Bronchial epithelial cell (primary cell): ENCODE results near the gene MCM8. TPM values are rescaled to one million over a fixed set of nuclear protein-coding genes. Genes with fewer than 3 reads are reported as not detected.

Experiments
- DNase-seq: peaks from one replicate; pipeline ENCODE4 v3.0.0-alpha.2; 2010; ENCODE audit warnings: low read depth
- FAIRE-seq: peaks from 2 replicates; lab custom pipeline; 2011; peaks lifted over from hg19 to GRCh38; lab: Jason Lieb, UNC
- H3K27me3 ChIP-seq: 2 replicates; pipeline ENCODE4 v1.5.1; 2011; ENCODE audit warnings: low read length; ENCODE audit not compliant: control insufficient read depth, insufficient read depth
- H3K36me3 ChIP-seq: 2 replicates; pipeline ENCODE4 v1.5.1; 2011; ENCODE audit warnings: low read length; ENCODE audit not compliant: control insufficient read depth, insufficient read depth
- H3K4me3 ChIP-seq: 2 replicates; pipeline ENCODE4 v1.5.1; 2011; ENCODE audit warnings: mild to moderate bottlenecking, low read depth, low read length, control low read depth
- total RNA-seq: library from RNA; depleted of rRNA; stranded (reverse); fragments of >200 nt; gene quantifications from 2 replicates; pipeline ENCODE4 v1.2.1, GENCODE V29; 2014
- TF ChIP-seq, protein P1 (sequence below): IDR thresholded peaks from 2 replicates; pipeline ENCODE4 v1.5.1; 2011; ENCODE audit warnings: mild to moderate bottlenecking, moderate library complexity, low read length, control low read depth, inconsistent platforms; ENCODE audit not compliant: insufficient read depth, severe bottlenecking

MCM8 gene
- total RNA-seq, 1 donor from 2014 or later = 2.1 TPM

DNA sequence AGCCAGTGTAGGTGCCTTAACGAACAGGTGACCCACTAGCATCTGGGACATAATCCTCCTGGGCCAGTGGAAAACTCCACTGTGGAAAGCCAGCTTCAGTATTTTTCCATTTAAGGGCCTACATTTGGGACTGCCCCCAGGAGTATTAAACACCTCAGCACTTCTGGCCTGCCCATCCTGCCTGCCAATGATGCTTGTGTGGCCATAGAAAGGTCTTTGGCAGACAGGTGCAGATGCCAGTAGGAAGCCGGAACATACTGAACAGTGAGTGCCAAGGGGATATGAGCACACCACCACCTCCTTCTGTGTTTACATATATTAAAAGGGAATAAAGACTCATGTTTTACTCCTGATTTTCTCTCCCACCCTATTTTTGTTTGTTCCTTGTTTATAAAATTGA lies 19.9 kb downstream of the MCM8 start:
- no peak for FAIRE-seq
- TF ChIP-seq, protein P1, sequence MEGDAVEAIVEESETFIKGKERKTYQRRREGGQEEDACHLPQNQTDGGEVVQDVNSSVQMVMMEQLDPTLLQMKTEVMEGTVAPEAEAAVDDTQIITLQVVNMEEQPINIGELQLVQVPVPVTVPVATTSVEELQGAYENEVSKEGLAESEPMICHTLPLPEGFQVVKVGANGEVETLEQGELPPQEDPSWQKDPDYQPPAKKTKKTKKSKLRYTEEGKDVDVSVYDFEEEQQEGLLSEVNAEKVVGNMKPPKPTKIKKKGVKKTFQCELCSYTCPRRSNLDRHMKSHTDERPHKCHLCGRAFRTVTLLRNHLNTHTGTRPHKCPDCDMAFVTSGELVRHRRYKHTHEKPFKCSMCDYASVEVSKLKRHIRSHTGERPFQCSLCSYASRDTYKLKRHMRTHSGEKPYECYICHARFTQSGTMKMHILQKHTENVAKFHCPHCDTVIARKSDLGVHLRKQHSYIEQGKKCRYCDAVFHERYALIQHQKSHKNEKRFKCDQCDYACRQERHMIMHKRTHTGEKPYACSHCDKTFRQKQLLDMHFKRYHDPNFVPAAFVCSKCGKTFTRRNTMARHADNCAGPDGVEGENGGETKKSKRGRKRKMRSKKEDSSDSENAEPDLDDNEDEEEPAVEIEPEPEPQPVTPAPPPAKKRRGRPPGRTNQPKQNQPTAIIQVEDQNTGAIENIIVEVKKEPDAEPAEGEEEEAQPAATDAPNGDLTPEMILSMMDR = no peak
- Histone ChIP-seq H3K36me3 (peaks cover 1% of the 10 kb centered on the region), H3K27me3 (no peaks in the 10 kb centered on the region), H3K4me3 (no peak overlapping the region)
- no peak for DNase-seq

- H3K4me3 ChIP-seq = no peak overlapping the region
- H3K27me3 ChIP-seq = no peaks in the 10 kb centered on the region
- FAIRE-seq (no peak), DNase-seq (no peak)
- peaks cover 1% of the 10 kb centered on the region for H3K36me3 ChIP-seq
- TF ChIP-seq, protein P1 = no peak
Observed at GRCh38 chr20:5971203-5971602, 20.8 kb downstream of the MCM8 start.

DNA sequence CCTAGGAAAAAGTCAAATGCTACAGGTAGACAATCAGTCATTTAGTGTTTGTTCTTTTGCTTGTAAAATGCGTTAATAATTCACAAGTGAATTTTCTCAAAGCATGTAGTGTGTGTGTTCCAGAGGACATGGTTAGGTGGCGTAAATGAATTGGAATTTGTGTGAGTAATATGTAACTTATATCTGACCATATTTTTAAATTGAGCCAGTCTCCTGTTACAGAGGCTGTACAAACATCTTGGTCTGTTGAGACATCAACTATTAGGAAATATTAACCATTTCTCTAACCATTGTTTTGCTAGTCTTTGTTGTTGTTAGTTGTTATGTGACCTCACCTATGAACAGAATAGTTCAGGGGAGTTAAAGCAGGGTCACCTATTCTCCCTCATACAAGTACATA lies 22.7 kb downstream of the MCM8 start:
- H3K36me3 ChIP-seq = no peaks in the 10 kb centered on the region
- TF ChIP-seq, protein P1 = no peak

DNA sequence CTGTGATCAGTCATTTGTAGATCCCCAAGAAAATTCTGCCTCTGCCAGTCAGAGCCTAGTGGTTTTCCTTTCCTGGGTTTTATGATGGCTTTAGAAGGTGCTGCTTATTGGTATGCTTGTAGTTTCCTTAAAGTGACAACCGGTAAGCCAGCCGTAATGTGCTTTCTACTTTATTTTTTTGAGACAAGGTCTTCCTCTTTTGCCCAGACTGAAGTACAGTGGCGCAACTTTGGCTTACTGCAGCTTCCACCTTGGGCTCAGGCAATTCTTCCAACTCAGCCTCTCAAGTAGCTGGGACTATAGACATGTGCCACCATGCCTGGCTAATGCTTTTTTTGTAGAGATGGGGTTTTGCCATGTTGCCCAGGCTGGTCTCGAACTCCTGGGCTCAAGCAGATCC lies 23.5 kb downstream of the MCM8 start:
- FAIRE-seq (peak; percentile 36), DNase-seq (no peak)
- H3K36me3 ChIP-seq = no peaks in the 10 kb centered on the region
- no peak overlapping the region for H3K4me3 ChIP-seq
- TF ChIP-seq, protein P1 = no peak
- H3K27me3 ChIP-seq = no peaks in the 10 kb centered on the region

More for the DNA sequence above, 22.7 kb downstream of the MCM8 start:
- DNase-seq = peak; percentile 99
- no peaks in the 10 kb centered on the region for H3K27me3 ChIP-seq
- no peak for FAIRE-seq
- no peak overlapping the region for H3K4me3 ChIP-seq

- H3K4me3 ChIP-seq = no peak overlapping the region
- no peaks in the 10 kb centered on the region for H3K27me3 ChIP-seq
- TF ChIP-seq, protein P1 = no peak
- FAIRE-seq = no peak
- DNase-seq = peak; percentile 29
- H3K36me3 ChIP-seq = no peaks in the 10 kb centered on the region
Observed at GRCh38 chr20:5974531-5974930, 24.1 kb downstream of the MCM8 start.

DNA sequence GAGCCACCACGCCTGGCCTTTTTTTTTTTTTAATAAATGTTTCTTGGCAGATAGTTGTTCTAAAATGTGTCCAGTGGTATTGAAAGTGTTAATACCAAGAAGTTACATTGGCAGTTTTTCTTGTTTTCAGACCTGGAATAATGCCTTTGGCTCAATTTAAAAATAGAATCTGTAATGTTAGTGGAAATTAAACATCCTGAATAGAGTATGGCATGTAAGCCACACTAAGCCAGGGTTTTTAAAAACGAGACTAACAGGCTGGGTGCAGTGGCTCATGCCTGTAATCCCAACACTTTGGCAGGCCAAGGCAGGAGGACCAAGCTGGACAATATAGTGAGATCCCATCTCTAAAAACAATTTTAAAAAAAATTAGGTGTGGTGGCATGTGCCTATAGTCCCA lies 25.3 kb downstream of the MCM8 start:
- peaks cover 1% of the 10 kb centered on the region for H3K36me3 ChIP-seq
- FAIRE-seq = no peak

More for the DNA sequence above, 25.3 kb downstream of the MCM8 start:
- H3K4me3 ChIP-seq = no peak overlapping the region
- no peaks in the 10 kb centered on the region for H3K27me3 ChIP-seq
- no peak for DNase-seq
- TF ChIP-seq, protein P1 = no peak
